A673 (cell line): ENCODE data around the gene APBB2. TPM values are rescaled to one million over a fixed set of nuclear protein-coding genes. Genes with fewer than 3 reads are reported as not detected.
A peak's percentile ranks its signal among the peaks of the same experiment; 100 is the strongest.

Source experiments
- BruUV-seq: library from RNA; stranded (reverse); fragments of 400-500 nt; replicated peaks from 2 replicates; lab custom pipeline; 2021; lab: Mats Ljungman, UMichigan
- CTCF ChIA-PET: fragments of 300-600 bp; sonication (Branson Sonifier 250); formaldehyde crosslinking; loops from one replicate; lab custom pipeline; 2022; ENCODE audit warnings: antibody characterized with exemption; lab: Charles Lee
- POLR2A ChIA-PET: fragments of 300-600 bp; sonication (Branson Sonifier 250); formaldehyde crosslinking; loops from one replicate; lab custom pipeline; 2022; ENCODE audit warnings: antibody characterized with exemption; ENCODE audit not compliant: low non-redundant PET; lab: Charles Lee
- DNase-seq: peaks from one replicate; pipeline ENCODE4 v3.0.0-alpha.2; 2015; ENCODE audit warnings: low spot score
- H3K27ac ChIP-seq: fragments of 200-600 bp; sonication (generic); 2 replicates; pipeline ENCODE4 v1.5.1; 2016; ENCODE audit warnings: mixed run types, low read depth, mild to moderate bottlenecking, mixed read lengths, antibody characterized with exemption, low read length; ENCODE audit not compliant: poor library complexity, severe bottlenecking
- H3K27me3 ChIP-seq: fragments of 200-600 bp; sonication (generic); replicated peaks from 2 replicates; pipeline ENCODE4 v1.6.1; 2017; ENCODE audit warnings: mixed run types, low read depth, mild to moderate bottlenecking, mixed read lengths, antibody characterized with exemption, low read length; ENCODE audit not compliant: insufficient read depth, poor library complexity
- H3K36me3 ChIP-seq: fragments of 200-600 bp; sonication (generic); 2 replicates; pipeline ENCODE4 v1.6.1; 2016; ENCODE audit warnings: mixed run types, mild to moderate bottlenecking, mixed read lengths, antibody characterized with exemption, low read length; ENCODE audit not compliant: insufficient read depth, poor library complexity, severe bottlenecking
- H3K4me1 ChIP-seq: fragments of 200-600 bp; sonication (generic); 2 replicates; pipeline ENCODE4 v1.6.1; 2017; ENCODE audit warnings: mixed run types, mild to moderate bottlenecking, mixed read lengths, antibody characterized with exemption, low read length; ENCODE audit not compliant: insufficient read depth, poor library complexity, severe bottlenecking
- H3K4me3 ChIP-seq: fragments of 200-600 bp; sonication (generic); 2 replicates; pipeline ENCODE4 v1.5.1; 2016; ENCODE audit warnings: low read depth, mixed run types, mild to moderate bottlenecking, mixed read lengths, low read length; ENCODE audit not compliant: poor library complexity, severe bottlenecking
- H3K9me3 ChIP-seq: fragments of 200-600 bp; sonication (generic); 2 replicates; pipeline ENCODE4 v1.6.1; 2016; ENCODE audit warnings: mixed run types, low read depth, mild to moderate bottlenecking, mixed read lengths, antibody characterized with exemption, low read length; ENCODE audit not compliant: poor library complexity, severe bottlenecking
- EZH2 ChIP-seq: fragments of 200-600 bp; sonication (generic); IDR thresholded peaks from 2 replicates; pipeline ENCODE4 v1.6.1; 2017; ENCODE audit warnings: borderline replicate concordance, low read depth, mild to moderate bottlenecking, mixed read lengths, antibody characterized with exemption, low read length; ENCODE audit not compliant: poor library complexity, severe bottlenecking
- intact Hi-C: fragments of 100-400 bp; cut with micrococcal nuclease; formaldehyde crosslinking; loops from one replicate; pipeline ENCODE4 v1.10.0; 2022; ENCODE audit not compliant: unreplicated experiment
- total RNA-seq: library from RNA; stranded (reverse); gene quantifications from 2 replicates; pipeline ENCODE4 v1.2.3, GENCODE V29; 2021
- TF ChIP-seq, protein P1 (sequence below): fragments of 300-800, 200-600 bp; sonication (generic); conservative IDR thresholded peaks from 2 replicates; pipeline ENCODE4 v1.5.1; 2017; ENCODE audit warnings: low read depth, mild to moderate bottlenecking, antibody characterized with exemption, low read length, moderate library complexity, mixed read lengths

The APBB2 gene
- total RNA-seq, 1 experiment from 2014 or later, result 10.3 TPM

DNA sequence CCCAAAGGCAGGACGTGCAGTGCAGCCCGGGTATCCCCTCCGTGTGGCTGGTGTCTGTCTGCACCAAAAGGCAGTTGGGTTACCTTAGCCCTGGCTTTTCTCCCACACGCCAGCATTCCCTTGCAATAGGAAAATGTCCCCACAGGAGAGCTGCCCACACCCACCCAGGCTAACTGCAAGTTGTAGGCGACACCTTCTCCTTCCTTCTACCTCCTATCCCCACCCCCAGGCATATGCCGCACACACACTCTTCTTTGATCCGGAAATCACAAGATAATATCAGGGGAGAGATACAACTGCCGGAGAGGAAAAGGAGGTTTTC lies 444 bp upstream of the APBB2 start:
- no peak for DNase-seq
- H3K27ac ChIP-seq, result no peak overlapping the region
- no TSS peak for BruUV-seq
- H3K4me3 ChIP-seq, result no peak overlapping the region
- H3K9me3 ChIP-seq, result no peaks in the 10 kb centered on the region
- TF ChIP-seq, protein P1, sequence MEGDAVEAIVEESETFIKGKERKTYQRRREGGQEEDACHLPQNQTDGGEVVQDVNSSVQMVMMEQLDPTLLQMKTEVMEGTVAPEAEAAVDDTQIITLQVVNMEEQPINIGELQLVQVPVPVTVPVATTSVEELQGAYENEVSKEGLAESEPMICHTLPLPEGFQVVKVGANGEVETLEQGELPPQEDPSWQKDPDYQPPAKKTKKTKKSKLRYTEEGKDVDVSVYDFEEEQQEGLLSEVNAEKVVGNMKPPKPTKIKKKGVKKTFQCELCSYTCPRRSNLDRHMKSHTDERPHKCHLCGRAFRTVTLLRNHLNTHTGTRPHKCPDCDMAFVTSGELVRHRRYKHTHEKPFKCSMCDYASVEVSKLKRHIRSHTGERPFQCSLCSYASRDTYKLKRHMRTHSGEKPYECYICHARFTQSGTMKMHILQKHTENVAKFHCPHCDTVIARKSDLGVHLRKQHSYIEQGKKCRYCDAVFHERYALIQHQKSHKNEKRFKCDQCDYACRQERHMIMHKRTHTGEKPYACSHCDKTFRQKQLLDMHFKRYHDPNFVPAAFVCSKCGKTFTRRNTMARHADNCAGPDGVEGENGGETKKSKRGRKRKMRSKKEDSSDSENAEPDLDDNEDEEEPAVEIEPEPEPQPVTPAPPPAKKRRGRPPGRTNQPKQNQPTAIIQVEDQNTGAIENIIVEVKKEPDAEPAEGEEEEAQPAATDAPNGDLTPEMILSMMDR, result 0 out of 2 replicates have a peak, but pooled peaks have one; percentile 9
- TF ChIP-seq EZH2, result no peak
- ChIA-PET POLR2A (interaction anchor here (0.6 kb wide), 1 partner anchor 241 kb away, joined by 4 read pairs; no protein-coding TSS in a partner anchor), CTCF (interaction anchor here (0.7 to 1.5 kb wide), 5 partner anchors 17 to 287 kb away, joined by 3 to 12 read pairs (median 4); no protein-coding TSS in a partner anchor)
- intact Hi-C loops, result loop anchor here (1.0 to 5.0 kb wide), 5 partner anchors 43 to 477 kb away; partner anchors contain the start of gene UCHL1
- H3K36me3 ChIP-seq, result no peaks in the 10 kb centered on the region
- peaks cover 21% of the 10 kb centered on the region for H3K4me1 ChIP-seq
- H3K27me3 ChIP-seq, result peaks cover 17% of the 10 kb centered on the region

DNA sequence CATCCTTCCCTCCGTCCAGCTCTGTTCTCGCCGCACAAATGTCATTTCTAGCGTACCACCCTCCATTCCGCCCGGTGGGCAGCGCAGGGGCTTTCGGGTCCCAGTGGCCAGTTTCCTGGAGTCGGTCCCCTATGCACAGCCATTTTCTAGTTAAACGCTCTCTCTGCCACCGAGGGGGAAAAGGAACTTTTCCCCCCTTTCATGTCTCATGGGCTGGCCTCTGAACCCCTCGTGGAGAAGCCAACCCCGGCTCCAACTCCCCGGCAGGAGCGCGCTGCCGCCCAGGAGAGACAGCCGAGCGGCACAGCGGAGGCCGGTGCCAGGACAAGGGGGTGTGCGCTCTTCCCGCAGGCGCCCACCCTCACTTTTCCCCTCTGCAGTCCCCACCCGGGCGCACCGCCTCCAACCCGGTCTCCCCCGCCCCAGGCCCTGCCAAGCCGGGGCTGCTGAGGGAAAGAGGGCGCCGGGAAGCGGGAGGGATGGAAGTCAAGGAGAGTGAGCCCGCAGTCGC lies 662 bp downstream of the APBB2 start:
- peak overlapping the region; percentile 50 for H3K27ac ChIP-seq
- POLR2A ChIA-PET, result no interaction called here
- no peaks in the 10 kb centered on the region for H3K36me3 ChIP-seq
- CTCF ChIA-PET, result interaction anchor here (0.6 to 1.5 kb wide), 9 partner anchors 8 to 305 kb away, joined by 3 to 12 read pairs (median 3); partner anchors contain the start of gene UCHL1
- intact Hi-C loops, result loop anchor here (1.0 to 2.0 kb wide), 3 partner anchors 237 to 305 kb away; no protein-coding TSS in a partner anchor
- H3K27me3 ChIP-seq, result peaks cover 17% of the 10 kb centered on the region
- no peak for TF ChIP-seq EZH2
- TF ChIP-seq, protein P1, result no peak
- peaks cover 21% of the 10 kb centered on the region for H3K4me1 ChIP-seq
- no TSS peak for BruUV-seq
- DNase-seq, result peak; percentile 22
- H3K4me3 ChIP-seq, result peak overlapping the region; percentile 75
- H3K9me3 ChIP-seq, result no peaks in the 10 kb centered on the region

- CTCF ChIA-PET, result interaction anchor here (1.0 kb wide), 1 partner anchor 237 kb away, joined by 3 read pairs; no protein-coding TSS in a partner anchor
- TF ChIP-seq EZH2, result no peak
- TF ChIP-seq, protein P1, result peak; percentile 52
- H3K27me3 ChIP-seq, result peaks cover 17% of the 10 kb centered on the region
- DNase-seq, result peak; percentile 38
- H3K4me1 ChIP-seq, result peaks cover 21% of the 10 kb centered on the region
- intact Hi-C loops, result no loop called here
- POLR2A ChIA-PET, result no interaction called here
- H3K27ac ChIP-seq, result no peak overlapping the region
- peak overlapping the region; percentile 75 for H3K4me3 ChIP-seq
- no peaks in the 10 kb centered on the region for H3K9me3 ChIP-seq
- H3K36me3 ChIP-seq, result no peaks in the 10 kb centered on the region
- no TSS peak for BruUV-seq
These were observed 1.6 kb downstream of the APBB2 start for GRCh38 chr4:41212616-41213203.
